AG04450 (cell line): Measurements from ENCODE around the gene FNBP1. TPM values are rescaled to one million over a fixed set of nuclear protein-coding genes. Genes with fewer than 3 reads are reported as not detected.
A peak's percentile ranks its signal among the peaks of the same experiment; 100 is the strongest.
"Not testable (repeated sequence)": the region's sequence is repeated elsewhere in the genome, so short reads cannot be mapped to it uniquely, and the experiment has no call there.

ENCODE experiments used
- CTCF ChIA-PET: fragments of 300-600, 350-600 bp; formaldehyde crosslinking; extraction: SDS; loops from one replicate; lab custom pipeline; 2022; ENCODE audit warnings: antibody characterized with exemption, inconsistent platforms; lab: Charles Lee
- POLR2A ChIA-PET: fragments of 350-600 bp; formaldehyde crosslinking; extraction: SDS; loops from one replicate; lab custom pipeline; 2021; ENCODE audit warnings: antibody characterized with exemption, inconsistent platforms; lab: Yijun Ruan, JAX
- DNase-seq: peaks from one replicate; pipeline ENCODE4 v3.0.0-alpha.2; 2011; ENCODE audit warnings: low read depth, low spot score
- H3K27ac ChIP-seq: one replicate; pipeline ENCODE4 v1.5.1; 2012; ENCODE audit warnings: low read depth, low read length, control low read depth
- H3K27me3 ChIP-seq: one replicate; pipeline ENCODE4 v1.6.0; 2012; ENCODE audit warnings: low read length; ENCODE audit not compliant: control insufficient read depth, insufficient read depth
- H3K4me3 ChIP-seq: 2 replicates; pipeline ENCODE4 v1.5.1; 2011; ENCODE audit warnings: mild to moderate bottlenecking, low read depth, low read length, control low read depth
- H3K9me3 ChIP-seq: 2 replicates; pipeline ENCODE4 v1.5.1; 2012; ENCODE audit warnings: low read length; ENCODE audit not compliant: control insufficient read depth, insufficient read depth
- polyA plus RNA-seq: library from polyadenylated mRNA; depleted of rRNA; stranded (reverse); fragments of >200 nt; gene quantifications from 2 replicates; pipeline ENCODE4 v1.2.3, GENCODE V29; 2011
- TF ChIP-seq, protein P1 (sequence below): IDR thresholded peaks from 2 replicates; pipeline ENCODE4 v1.5.1; 2011; ENCODE audit warnings: low read depth, low read length, control low read depth, inconsistent platforms

The FNBP1 gene
- polyA plus RNA-seq, 1 experiment, result 22.3 TPM

DNA sequence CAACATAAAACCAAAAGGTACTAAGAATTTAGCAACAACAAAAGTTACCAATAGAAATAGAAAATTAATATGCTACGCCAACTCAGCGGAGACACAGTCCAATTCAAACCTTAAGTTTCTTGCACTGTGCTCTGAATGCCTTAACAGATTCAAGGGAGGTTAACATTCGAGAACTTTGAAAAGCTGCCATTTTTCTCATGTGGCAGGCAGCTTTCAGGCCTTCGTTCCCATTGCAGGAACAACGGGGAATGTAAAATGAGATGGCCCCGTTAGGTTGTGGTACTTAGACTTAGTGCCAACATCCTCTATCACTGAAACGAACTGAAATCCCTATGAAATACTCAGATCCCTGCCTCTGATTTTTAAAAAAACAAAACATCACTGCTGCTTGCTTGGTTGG, 22.4 kb downstream of the FNBP1 start:
- H3K27me3 ChIP-seq, result no peaks in the 10 kb centered on the region
- no peak overlapping the region for H3K27ac ChIP-seq
- ChIA-PET CTCF (no interaction called here), POLR2A (no interaction called here)
- TF ChIP-seq, protein P1, sequence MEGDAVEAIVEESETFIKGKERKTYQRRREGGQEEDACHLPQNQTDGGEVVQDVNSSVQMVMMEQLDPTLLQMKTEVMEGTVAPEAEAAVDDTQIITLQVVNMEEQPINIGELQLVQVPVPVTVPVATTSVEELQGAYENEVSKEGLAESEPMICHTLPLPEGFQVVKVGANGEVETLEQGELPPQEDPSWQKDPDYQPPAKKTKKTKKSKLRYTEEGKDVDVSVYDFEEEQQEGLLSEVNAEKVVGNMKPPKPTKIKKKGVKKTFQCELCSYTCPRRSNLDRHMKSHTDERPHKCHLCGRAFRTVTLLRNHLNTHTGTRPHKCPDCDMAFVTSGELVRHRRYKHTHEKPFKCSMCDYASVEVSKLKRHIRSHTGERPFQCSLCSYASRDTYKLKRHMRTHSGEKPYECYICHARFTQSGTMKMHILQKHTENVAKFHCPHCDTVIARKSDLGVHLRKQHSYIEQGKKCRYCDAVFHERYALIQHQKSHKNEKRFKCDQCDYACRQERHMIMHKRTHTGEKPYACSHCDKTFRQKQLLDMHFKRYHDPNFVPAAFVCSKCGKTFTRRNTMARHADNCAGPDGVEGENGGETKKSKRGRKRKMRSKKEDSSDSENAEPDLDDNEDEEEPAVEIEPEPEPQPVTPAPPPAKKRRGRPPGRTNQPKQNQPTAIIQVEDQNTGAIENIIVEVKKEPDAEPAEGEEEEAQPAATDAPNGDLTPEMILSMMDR, result no peak
- peaks cover 4% of the 10 kb centered on the region; the same call in 1 of the 2 replicates for H3K9me3 ChIP-seq
- H3K4me3 ChIP-seq, result no peak overlapping the region
- no peak for DNase-seq

DNA sequence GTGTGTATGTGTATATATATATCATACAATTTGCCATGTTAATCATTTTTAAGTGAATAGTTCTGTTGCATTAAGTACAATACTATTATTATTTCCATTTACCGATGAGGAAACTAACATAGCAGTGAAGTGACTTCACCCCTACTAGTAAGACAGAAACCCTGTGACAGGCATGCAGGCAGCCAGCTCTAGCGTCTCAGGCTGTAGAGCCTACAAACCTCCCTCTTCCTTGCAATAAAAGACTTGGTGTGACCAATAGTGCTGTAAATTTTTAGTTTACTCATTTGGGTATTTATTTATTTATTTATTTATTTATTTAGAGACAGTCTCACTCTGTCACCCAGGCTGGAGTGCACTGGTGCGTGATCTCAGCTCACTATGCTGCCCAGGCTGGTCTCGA, 24.7 kb downstream of the FNBP1 start:
- CTCF ChIA-PET, result no interaction called here
- Histone ChIP-seq H3K4me3 (no peak overlapping the region), H3K9me3 (peaks cover 4% of the 10 kb centered on the region; the same call in 1 of the 2 replicates), H3K27ac (no peak overlapping the region), H3K27me3 (no peaks in the 10 kb centered on the region)
- DNase-seq, result no peak
- POLR2A ChIA-PET, result interaction anchor here (0.6 kb wide), 1 partner anchor 107 kb away, joined by 4 read pairs; no protein-coding TSS in a partner anchor
- TF ChIP-seq, protein P1, result no peak

DNA sequence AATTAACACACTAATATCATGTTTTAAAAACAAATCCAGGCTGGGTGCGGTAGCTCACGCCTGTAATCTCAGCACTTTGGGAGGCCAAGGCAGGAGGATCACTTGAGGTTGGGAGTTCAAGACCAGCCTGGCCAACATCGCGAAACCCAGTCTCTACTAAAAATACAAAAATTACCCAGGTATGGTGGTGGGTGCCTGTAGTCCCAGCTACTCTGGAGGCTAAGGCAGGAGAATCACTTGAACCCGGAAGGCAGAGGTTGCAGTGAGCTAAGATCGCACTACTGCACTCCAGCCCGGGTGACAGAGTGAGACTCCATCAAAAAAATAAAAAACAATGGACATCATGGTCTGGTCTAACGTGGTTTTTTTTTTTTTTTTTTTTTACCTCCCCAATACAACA, 25.5 kb downstream of the FNBP1 start:
- H3K4me3 ChIP-seq, POLR2A ChIA-PET, H3K27me3 ChIP-seq, H3K9me3 ChIP-seq, DNase-seq, H3K27ac ChIP-seq, CTCF ChIA-PET: not testable (repeated sequence)

DNA sequence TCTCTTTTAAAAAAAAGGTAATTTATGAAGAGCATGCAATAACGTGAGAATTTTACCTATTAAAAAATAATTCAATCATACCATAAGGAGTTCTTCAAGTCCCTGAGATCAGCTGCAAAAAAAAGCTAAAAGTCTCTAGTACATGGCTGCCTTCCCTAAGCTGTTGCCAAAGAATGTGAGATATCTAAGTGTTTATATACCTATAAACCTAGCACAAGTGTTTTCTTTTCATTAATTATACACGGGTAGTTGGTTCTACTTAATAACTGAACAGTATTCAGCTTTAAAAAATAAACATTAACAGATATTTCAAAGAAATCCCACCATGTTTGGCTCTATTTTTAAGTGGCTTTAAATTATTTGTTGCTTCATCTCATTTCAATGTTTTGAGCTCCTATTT, 25.9 kb downstream of the FNBP1 start:
- ChIA-PET POLR2A (interaction anchor here (0.5 kb wide), 1 partner anchor 253 kb away, joined by 8 read pairs; no protein-coding TSS in a partner anchor), CTCF (no interaction called here)

DNA sequence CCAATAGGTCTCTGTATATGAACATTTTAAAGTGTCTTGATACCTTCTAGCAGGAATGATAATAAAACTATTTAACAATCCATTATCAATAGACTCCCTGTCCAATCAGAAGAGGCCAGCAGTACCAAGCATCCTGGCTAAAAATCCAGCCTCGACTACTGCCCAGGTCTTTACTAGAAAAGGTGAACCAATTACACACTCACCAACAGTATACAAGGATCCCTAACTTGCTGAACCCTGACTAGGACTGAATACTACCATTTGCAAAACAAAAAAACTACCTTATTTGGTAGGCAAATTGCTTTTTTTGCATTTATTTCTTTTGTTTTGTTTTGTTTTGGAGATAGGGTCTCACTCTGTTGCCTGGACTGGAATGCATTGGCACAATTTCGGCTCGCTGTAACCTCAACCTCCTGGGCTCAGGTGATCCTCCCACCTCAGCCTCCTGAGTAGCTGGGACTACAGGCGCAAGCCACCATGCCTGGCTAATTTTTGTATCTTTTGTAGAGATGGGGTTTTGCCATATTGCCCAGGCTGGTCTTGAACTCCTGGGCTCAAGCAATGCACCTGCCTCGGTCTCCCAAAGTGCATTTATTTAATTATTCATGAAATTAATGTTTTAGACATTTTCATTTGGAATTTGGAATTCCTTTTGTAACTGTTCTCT, 27.5 kb downstream of the FNBP1 start:
- no peak for DNase-seq
- ChIA-PET POLR2A (no interaction called here), CTCF (no interaction called here)
- no peak overlapping the region for H3K4me3 ChIP-seq
- TF ChIP-seq, protein P1, result no peak
- peaks cover 7% of the 10 kb centered on the region for H3K9me3 ChIP-seq
- no peaks in the 10 kb centered on the region for H3K27me3 ChIP-seq
- H3K27ac ChIP-seq, result no peak overlapping the region

More for the DNA sequence above, 25.9 kb downstream of the FNBP1 start:
- no peak for DNase-seq
- peaks cover 4% of the 10 kb centered on the region; the same call in 1 of the 2 replicates for H3K9me3 ChIP-seq
- H3K27me3 ChIP-seq, result no peaks in the 10 kb centered on the region
- TF ChIP-seq, protein P1, result no peak
- peak overlapping the region; percentile 68 for H3K27ac ChIP-seq
- H3K4me3 ChIP-seq, result no peak overlapping the region
